Stimulated activated CD4-positive, alpha-beta T cell treated with anti-CD3 and anti-CD28 coated beads, Interleukin-4, amount 100 ng/mL, for 24 hours (primary cell): Measurements from ENCODE around the gene SIX1.

ENCODE experiments used
- DNase-seq: peaks from one replicate; pipeline ENCODE4 v3.0.0-alpha.2; 2020

Gene SIX1

DNA sequence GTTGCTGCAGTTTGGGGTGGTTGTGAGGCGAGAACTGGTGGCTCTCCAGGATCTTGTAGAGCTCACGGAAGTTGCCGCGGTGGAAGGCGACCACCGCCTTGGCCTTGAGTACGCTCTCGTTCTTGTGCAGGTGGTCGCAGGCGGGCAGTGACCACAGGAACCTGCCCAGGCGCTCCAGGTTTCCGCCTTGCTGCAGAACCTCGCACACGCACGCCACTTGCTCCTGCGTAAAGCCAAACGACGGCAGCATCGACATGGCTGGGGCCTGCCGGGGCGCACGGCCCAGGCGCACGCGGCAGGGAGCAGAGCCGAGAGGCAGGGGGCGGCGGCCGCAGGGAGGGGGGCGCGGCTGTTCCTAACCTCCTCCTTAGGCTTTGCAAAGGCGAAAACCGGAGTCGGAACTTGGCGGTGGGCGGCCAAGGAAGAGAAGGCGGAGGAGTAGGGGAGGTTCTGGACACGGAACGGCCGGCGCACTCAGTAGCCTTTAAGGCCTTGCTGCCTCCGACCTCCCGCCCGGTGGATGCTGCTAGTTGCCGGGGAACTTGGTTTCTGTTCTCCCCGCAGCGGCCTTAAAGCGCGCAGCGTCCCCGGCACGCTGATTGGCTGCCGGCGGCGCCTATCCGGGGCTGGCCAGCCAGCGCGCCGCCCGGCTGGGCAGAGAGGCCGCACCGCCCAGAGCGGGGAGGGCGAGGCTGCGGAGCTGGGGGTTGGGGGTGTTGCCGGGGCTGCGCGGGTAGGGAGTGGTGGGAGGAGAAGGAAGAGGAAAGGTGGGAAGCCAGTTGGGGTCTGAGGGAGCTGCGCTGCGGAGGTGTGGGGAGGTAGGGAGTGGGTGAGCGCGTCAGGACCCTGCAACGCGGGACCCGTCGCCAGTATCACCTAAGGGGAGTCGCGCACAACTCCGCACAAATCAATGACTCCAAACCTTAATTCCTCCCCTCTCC is at the start of gene SIX1:
SIX1 (minus strand) TSS at position 544 of the 941 bp plus-strand sequence; CDS start at position 256, 288 bp downstream.
- no peak for DNase-seq

GRCh38 chr14:60695327-60695726 is 46.0 kb upstream of the SIX1 start:
- DNase-seq, result no peak

DNA sequence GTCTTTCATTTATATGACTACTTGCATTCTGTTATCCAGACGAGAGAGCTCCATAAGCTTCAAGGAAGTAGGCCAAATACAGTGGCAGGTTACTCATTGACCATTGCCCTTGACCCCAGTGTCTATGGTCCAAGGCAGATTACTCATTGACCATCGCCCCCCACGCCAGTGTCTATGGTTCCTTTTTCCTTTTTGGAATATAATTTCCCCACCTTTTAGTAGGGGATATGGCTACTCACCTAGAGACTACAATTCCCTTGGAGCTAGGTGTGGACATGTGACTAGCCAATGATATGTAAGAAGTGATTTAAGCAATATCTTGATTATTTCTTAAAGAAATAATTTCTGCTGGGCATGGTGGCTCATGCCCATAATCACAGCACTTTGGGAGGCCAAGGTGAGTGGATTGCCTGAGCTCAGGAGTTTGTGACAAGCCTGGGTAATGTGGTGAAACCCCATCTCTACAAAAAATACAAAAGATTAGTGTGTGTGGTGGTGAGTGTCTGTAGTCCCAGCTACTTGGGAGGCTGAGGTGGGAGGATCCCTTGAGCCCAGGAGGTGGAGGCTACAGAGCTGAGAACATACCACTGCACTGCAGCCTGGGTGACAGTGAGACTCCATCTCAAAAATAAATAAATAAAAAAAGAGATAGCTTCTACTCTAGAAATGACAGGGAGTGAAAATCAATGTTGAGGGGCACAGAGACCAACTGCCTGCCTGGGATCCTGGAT is 42.3 kb upstream of the SIX1 start:
- DNase-seq, result no peak

DNA sequence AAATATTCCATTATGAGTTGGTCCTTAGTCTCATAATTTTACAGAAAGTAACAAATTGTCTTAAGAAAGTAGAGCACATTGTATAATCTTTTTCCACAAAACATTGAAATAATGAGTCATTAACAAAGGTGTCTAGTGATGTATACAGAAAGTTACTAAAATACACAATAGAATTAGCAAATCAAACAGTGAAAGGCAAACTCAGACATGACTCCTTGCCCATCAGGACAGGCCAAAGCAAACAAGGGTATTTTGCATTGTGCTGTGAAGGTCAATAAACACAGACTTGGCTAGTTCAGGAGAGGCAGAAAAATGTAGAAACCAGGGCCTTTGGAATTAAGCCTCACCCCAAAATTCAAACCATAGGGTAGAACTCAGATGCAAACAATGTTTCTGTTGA is 37.6 kb upstream of the SIX1 start:
- DNase-seq, result no peak

DNA sequence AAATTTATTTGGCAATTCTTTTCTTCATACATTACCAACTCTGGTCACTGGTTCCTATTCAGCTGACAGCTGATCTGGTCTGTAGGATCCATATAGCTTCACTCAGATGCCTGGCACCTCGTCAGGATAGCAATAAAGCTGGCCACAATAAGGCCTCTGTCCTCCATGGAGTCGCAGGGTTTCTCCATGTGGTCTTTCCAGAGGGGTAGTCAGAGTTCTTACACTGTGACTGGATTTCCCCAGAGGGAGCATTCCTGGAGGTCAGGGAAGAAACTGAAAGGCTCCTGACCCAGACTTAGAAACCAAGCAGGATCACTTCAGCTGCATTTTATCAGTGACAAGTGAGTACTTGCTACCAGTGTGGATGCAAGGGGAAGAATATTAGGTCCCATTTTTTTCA is 34.9 kb upstream of the SIX1 start:
- no peak for DNase-seq

DNA sequence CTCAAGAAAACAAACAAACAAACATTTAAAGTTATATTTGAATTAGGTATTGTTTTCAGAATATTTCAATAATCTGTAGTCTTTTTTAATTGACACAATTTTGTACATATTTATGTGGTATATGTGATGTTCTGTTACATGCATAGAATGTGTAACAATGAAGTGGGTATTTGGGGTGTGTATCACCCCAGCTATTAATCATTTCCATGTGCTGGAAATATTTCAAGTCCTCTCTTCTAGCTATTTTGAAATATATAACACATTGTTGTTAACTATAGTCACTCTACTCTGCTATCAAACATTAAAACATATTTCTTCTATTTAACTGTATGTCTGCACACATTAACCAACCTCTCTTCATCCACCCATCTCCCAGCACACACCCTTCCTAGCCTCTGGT is 32.0 kb upstream of the SIX1 start:
- DNase-seq, result no peak

DNA sequence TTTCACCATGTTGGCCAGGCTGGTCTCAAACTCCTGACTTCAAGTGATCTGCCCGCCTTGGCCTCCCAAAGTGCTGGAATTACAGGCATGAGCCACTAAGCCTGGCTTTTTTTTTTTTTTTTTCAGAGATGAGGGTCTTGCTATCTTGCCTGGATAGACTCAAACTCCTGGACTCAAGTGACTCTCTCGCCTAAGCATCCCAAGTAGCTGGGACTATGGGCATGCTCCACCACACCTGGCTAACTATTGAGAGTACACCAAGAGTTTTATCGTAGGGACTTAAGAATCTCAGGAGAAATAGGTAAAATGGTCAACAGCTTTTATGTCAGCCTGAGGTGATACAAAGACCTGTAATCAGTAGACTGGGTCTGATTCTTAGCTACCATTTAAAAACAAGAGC is 31.2 kb upstream of the SIX1 start:
- DNase-seq, result no peak

- no peak for DNase-seq
These were observed 30.4 kb upstream of the SIX1 start for GRCh38 chr14:60679566-60680258.

- DNase-seq, result no peak
These were observed 28.4 kb upstream of the SIX1 start for GRCh38 chr14:60677701-60678100.

GRCh38 chr14:60670989-60671388 is 21.7 kb upstream of the SIX1 start:
- no peak for DNase-seq

DNA sequence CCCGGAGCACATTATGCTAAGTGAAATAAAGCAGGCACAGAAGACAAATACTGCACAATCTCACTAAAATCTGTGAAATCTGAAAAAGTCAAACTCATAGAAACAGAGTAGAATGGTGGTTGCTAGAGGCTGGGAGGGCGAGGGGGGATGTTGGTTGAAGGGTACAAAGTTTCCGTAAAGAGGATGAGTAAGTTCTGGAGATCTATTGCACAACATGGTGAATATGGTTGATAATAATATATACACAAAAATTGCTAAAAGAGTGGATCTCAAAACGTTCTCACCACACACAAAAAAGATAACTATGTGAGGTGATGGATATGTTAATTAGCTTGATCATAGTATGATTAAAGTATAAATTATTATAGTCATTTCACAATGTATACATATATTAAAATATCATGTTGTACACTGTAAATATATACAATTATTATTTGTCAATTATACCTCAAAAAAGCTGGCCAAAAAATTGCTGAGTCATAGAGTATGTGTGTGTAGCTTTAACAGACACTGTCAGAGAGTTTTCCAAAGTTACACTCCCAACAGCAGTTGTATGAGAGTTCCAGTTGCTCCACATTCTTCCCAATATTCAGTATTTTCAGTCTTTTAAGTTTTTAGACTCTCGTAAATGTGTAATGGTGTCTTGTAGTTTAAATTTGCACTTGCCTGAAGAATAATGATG is 19.3 kb upstream of the SIX1 start:
- no peak for DNase-seq

GRCh38 chr14:60665177-60665550 is 15.9 kb upstream of the SIX1 start:
- no peak for DNase-seq

- DNase-seq, result no peak
These were observed 13.7 kb upstream of the SIX1 start for GRCh38 chr14:60662982-60663381.

DNA sequence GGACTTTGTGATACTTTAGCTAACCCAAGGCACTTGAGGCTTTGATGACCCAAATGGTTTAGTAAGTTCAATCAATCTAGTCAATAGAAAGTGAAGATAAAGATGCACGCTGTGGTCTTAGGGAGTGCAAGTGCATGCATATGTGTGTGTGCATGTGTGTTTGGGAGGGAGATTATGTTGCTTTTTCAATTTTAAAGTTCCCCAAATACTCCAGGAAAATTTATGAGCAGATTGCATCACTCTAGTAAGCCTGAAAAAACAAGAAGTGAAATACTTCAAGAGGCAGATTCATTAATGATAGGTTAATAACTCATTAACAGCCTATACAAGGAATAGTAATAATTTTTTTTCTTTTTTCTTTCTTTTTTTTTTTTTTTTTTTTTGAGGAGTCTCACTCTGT is 12.4 kb upstream of the SIX1 start:
- DNase-seq, result no peak

DNA sequence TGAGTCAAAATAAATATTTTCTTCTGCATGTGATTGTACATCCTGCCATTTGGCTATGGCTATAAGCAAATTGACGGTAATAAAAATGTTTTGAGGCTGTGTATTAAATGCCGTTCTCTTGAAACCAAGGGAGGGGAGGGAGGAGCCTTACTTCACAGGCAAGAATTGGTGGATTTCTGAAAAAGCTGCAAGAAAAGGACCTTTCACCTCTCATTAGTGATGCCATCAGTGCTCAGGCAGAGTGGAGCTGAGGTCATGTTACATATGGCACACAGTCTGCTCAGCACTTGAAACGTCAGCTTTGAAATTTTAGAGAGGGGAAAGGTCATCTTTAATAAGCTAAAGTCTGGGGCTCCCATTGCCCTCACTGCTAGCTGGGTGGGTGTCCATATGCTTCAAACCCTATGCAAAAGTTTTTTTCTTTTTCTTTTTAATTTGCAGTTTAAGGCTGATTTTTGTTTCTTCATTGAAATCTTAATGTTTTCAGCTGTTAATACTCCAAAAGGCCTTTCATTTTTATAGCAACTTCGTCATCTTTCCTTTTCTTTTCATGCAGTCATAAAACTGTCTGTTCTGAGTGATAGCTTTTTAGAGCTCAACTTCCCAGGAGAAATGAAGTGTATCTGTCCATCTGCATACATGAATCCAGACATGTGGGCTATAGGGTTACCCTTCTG is 9.8 kb upstream of the SIX1 start:
- DNase-seq, result no peak

GRCh38 chr14:60658211-60658690 is 9.0 kb upstream of the SIX1 start:
- no peak for DNase-seq

GRCh38 chr14:60657456-60658210 is 8.4 kb upstream of the SIX1 start:
- DNase-seq, result no peak

DNA sequence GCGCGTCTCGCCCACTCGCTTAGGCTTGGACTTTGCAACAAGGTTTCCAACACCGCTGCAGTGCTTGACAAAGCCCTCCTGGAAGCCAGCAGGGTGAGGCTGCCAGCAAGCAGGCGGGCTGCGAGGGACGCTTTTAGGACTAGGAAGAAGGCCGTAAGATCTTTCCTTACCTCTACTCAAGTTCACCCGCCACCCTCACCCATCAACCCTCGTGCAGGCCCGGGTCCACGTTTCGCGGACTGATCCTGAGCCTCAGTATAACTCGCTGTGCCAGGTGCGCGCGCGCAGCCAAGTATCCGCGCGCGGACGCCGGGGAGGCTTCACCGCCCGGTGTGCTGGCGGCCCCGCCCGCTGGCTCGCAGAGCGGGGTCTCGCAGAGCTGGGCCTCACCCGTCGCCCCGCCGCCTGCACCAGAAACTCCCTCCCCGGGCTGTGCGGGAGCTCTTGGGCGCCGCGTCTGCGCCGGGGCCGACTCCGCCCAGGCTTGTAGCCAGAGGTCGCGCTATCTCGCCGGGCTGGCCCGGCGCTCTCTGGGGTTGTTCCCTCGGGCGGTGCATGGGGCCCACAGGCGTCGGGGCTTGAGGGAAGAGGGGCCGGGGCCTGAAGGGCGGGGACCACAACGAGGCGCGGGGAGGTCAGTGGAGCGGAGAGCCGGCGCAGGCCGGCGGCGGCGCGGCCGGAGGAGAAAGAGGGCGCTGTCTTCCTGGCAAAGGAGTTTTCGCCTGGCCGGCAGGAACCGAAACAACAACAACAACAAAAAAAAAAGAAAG is 7.6 kb upstream of the SIX1 start:
- DNase-seq, result no peak

- no peak for DNase-seq
These were observed 6.8 kb upstream of the SIX1 start for GRCh38 chr14:60655898-60656685.
